ENCODE results near the gene DDX55. TPM values are rescaled to one million over a fixed set of nuclear protein-coding genes. Genes with fewer than 3 reads are reported as not detected.

The DDX55 gene
- total and polyA plus RNA-seq, 9 donors, result 12.0 to 26.6 (median 18.3) TPM

DNA sequence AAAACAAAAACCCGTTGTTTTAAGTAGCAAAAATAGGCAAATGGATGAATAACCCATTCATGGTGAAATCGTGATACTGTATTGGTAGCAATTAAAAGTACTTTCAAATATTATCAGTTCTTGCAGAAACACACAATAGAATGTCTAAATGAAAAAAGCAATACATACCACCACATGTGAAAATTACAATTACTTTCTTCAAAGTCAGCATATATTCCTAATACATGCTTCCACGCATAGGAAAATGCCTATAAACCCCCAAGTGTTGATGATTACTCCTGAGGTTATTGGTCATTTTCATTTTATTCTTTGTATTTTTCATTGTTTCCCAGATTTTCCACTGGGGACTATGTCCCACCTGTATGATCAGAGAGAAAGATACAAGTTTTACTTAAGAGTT, 15.2 kb downstream of the DDX55 start:
- Histone ChIP-seq H3K27ac (no peak overlapping the region), H3K4me3 (no peak overlapping the region), H3K36me3 (no peaks in the 10 kb centered on the region), H3K4me1 (ENCODE audit: insufficient read depth) (no peaks in the 10 kb centered on the region), H3K27me3 (no peaks in the 10 kb centered on the region), H3K9me3 (no peaks in the 10 kb centered on the region)
- TF ChIP-seq CTCF (IDR thresholded peaks at IDR 0.05) (no peak), POLR2A (IDR thresholded peaks at IDR 0.05) (no peak), EP300 (IDR thresholded peaks at IDR 0.05) (no peak)
- intact Hi-C loops (cut with DNase I), result no loop called here
- WGBS, 3 donors, result 86 to 89% (median 88%) methylated on average over 3 of the region's 3 CpGs
- no peak for DNase-seq

- WGBS, 3 donors, result 82 to 94% (median 86%) methylated on average over 13 of the region's 13 CpGs
- no peak overlapping the region for H3K27ac ChIP-seq
- no peak for DNase-seq
- H3K4me1 ChIP-seq (ENCODE audit: insufficient read depth), result no peaks in the 10 kb centered on the region
- TF ChIP-seq POLR2A (IDR thresholded peaks at IDR 0.05) (no peak), CTCF (IDR thresholded peaks at IDR 0.05) (no peak), EP300 (IDR thresholded peaks at IDR 0.05) (no peak)
- no peak overlapping the region for H3K4me3 ChIP-seq
- intact Hi-C loops (cut with DNase I), result no loop called here
- H3K27me3 ChIP-seq, result no peaks in the 10 kb centered on the region
- no peaks in the 10 kb centered on the region for H3K9me3 ChIP-seq
- no peaks in the 10 kb centered on the region for H3K36me3 ChIP-seq
Observed at GRCh38 chr12:123617580-123617979, 15.7 kb downstream of the DDX55 start.

- intact Hi-C loops (cut with DNase I), result no loop called here
- Histone ChIP-seq H3K27ac (no peak overlapping the region), H3K27me3 (no peaks in the 10 kb centered on the region), H3K36me3 (no peaks in the 10 kb centered on the region), H3K9me3 (no peaks in the 10 kb centered on the region), H3K4me3 (no peak overlapping the region), H3K4me1 (ENCODE audit: insufficient read depth) (no peaks in the 10 kb centered on the region)
- DNase-seq, result no peak
- 50 to 54% (median 52%) methylated on average over 8 of the region's 8 CpGs for WGBS, 3 donors
- TF ChIP-seq EP300 (IDR thresholded peaks at IDR 0.05) (no peak), CTCF (IDR thresholded peaks at IDR 0.05) (no peak), POLR2A (IDR thresholded peaks at IDR 0.05) (no peak)
Observed at GRCh38 chr12:123621101-123621500, 19.2 kb downstream of the DDX55 start.

- no peaks in the 10 kb centered on the region for H3K27me3 ChIP-seq
- H3K4me1 ChIP-seq (ENCODE audit: insufficient read depth), result no peaks in the 10 kb centered on the region
- no peaks in the 10 kb centered on the region for H3K36me3 ChIP-seq
- 69 to 75% (median 70%) methylated on average over 15 of the region's 15 CpGs for WGBS, 3 donors
- H3K4me3 ChIP-seq, result no peak overlapping the region
- DNase-seq, result no peak
- intact Hi-C loops (cut with DNase I), result no loop called here
- no peak overlapping the region for H3K27ac ChIP-seq
- H3K9me3 ChIP-seq, result no peaks in the 10 kb centered on the region
- TF ChIP-seq POLR2A (IDR thresholded peaks at IDR 0.05) (no peak), EP300 (IDR thresholded peaks at IDR 0.05) (no peak), CTCF (IDR thresholded peaks at IDR 0.05) (no peak)
Observed at GRCh38 chr12:123621619-123622530, 20.0 kb downstream of the DDX55 start.
